ENCODE results near the gene PARP11. TPM values are rescaled to one million over a fixed set of nuclear protein-coding genes. Genes with fewer than 3 reads are reported as not detected.

PARP11 gene
- polyA plus RNA-seq, 4 donors = 1.3 to 7.9 (median 4.3) TPM

DNA sequence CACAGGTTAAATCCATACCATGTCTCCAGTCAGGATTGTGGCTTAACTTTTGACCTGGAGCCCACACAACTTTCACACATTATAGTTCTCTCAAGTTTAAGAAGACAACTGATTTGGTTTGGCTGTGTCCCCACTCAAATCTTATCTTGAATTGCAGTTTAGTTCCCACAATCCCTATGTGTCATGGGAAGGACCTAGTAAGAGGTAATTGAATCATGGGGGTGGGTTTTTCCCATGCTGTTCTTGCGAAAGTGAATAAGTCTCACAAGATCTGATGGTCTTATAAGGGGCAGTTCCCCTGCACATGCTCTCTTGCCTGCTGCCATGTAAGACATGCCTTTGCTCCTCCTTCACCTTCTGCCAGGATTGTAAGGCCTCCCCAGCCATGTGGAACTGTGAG is 38.2 kb upstream of the PARP11 start:
- H3K4me1 ChIP-seq (ENCODE audit: control insufficient read depth in 3 of 3, insufficient read depth in 2 of 3, low read depth in 1 of 3, low read length in 2 of 3) = no peaks in the 10 kb centered on the region
- H3K27ac ChIP-seq (ENCODE audit: low read depth in 1 of 3, low read length in 2 of 3) = no peak overlapping the region
- no peaks in the 10 kb centered on the region for H3K27me3 ChIP-seq (ENCODE audit: control insufficient read depth in 3 of 3, insufficient read depth in 3 of 3, low read length in 3 of 3)
- no peak for DNase-seq
- 91 to 98% (median 93%) methylated on average over 1 of the region's 1 CpG for WGBS, 3 donors
- H3K4me3 ChIP-seq (ENCODE audit: low read depth in 1 of 3, low read length in 3 of 3) = no peak overlapping the region
- peaks cover 0 to 10% of the 10 kb centered on the region in 2 donors for H3K9me3 ChIP-seq (ENCODE audit: control insufficient read depth in 2 of 2, insufficient read depth in 1 of 2, low read depth in 1 of 2, low read length in 1 of 2)
- FAIRE-seq = no peak
- H3K36me3 ChIP-seq (ENCODE audit: control insufficient read depth in 3 of 3, insufficient read depth in 2 of 3, low read depth in 1 of 3, low read length in 3 of 3) = no peaks in the 10 kb centered on the region

DNA sequence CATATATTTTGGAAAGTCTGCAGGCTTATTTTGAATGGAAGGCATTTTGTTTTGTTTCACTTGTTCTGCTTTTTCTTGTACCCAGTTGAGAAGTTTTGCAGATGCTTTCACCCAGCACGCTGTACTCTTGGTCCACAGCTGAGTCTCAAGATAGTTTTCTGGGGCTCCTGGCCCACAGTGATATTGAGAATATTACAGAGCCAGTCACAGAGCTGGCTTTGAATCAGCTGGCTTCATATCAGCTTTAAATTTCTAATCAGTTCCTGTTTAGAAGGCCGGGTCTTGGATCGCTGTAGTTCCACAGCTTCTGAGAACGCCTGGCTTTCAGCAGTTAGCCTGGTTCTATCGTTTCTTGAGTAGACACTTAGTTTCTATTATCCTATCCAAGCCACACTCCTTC is 32.5 kb upstream of the PARP11 start:
- Histone ChIP-seq H3K27me3 (ENCODE audit: control insufficient read depth in 3 of 3, insufficient read depth in 3 of 3, low read length in 3 of 3) (no peaks in the 10 kb centered on the region), H3K27ac (ENCODE audit: low read depth in 1 of 3, low read length in 2 of 3) (no peak overlapping the region), H3K9me3 (ENCODE audit: control insufficient read depth in 2 of 2, insufficient read depth in 1 of 2, low read depth in 1 of 2, low read length in 1 of 2) (no peaks in the 10 kb centered on the region), H3K4me3 (ENCODE audit: low read depth in 1 of 3, low read length in 3 of 3) (no peak overlapping the region), H3K36me3 (ENCODE audit: control insufficient read depth in 3 of 3, insufficient read depth in 2 of 3, low read depth in 1 of 3, low read length in 3 of 3) (no peaks in the 10 kb centered on the region), H3K4me1 (ENCODE audit: control insufficient read depth in 3 of 3, insufficient read depth in 2 of 3, low read depth in 1 of 3, low read length in 2 of 3) (no peaks in the 10 kb centered on the region)
- no peak for DNase-seq
- no peak for FAIRE-seq
- 69 to 81% (median 69%) methylated on average over 5 of the region's 5 CpGs for WGBS, 3 donors

DNA sequence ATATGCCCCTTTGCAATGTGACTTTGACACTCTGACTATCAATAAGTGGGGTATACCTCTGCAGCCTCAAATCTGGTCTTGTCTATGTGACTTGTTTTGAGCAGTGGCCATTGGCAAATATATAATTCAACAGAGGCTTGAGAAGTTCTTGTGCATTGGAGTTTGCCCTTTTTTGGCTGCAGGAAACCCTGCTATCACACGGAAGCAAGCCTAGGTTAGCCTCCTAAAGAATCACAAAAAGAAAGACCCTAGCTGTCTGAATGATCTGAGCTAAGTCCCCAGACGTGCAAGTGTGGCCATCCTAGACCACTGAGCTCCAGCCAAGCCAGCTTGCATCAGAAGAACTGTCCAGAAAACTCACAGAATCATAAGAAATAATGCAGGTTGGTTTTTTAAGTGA is 31.8 kb upstream of the PARP11 start:
- Histone ChIP-seq H3K4me1 (ENCODE audit: control insufficient read depth in 3 of 3, insufficient read depth in 2 of 3, low read depth in 1 of 3, low read length in 2 of 3) (no peaks in the 10 kb centered on the region), H3K9me3 (ENCODE audit: control insufficient read depth in 2 of 2, insufficient read depth in 1 of 2, low read depth in 1 of 2, low read length in 1 of 2) (no peaks in the 10 kb centered on the region), H3K4me3 (ENCODE audit: low read depth in 1 of 3, low read length in 3 of 3) (no peak overlapping the region), H3K36me3 (ENCODE audit: control insufficient read depth in 3 of 3, insufficient read depth in 2 of 3, low read depth in 1 of 3, low read length in 3 of 3) (no peaks in the 10 kb centered on the region), H3K27ac (ENCODE audit: low read depth in 1 of 3, low read length in 2 of 3) (no peak overlapping the region), H3K27me3 (ENCODE audit: control insufficient read depth in 3 of 3, insufficient read depth in 3 of 3, low read length in 3 of 3) (no peaks in the 10 kb centered on the region)
- 45 to 52% (median 47%) methylated on average over 2 of the region's 2 CpGs for WGBS, 3 donors
- FAIRE-seq (no peak), DNase-seq (no peak)

DNA sequence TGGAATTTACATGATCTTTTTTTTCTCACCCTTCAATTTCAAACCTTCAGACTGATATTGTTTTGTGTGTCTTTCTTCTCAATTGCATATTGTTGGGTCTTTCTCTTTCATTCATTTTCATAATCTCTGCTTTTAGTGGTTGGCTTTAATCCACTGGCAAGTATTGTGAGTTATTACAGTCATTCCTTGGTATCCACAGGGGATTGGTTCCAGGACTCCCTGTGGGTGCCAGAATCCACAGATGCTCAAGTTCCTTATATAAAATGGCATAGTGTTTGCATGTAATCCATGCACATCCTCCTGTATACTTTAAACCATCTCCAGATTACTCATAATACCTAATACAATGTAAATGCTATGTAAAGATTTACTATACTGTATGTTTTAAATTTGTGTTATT is 29.7 kb upstream of the PARP11 start:
- FAIRE-seq (no peak), DNase-seq (no peak)
- no peak overlapping the region for H3K4me3 ChIP-seq (ENCODE audit: low read depth in 1 of 3, low read length in 3 of 3)
- no peak overlapping the region for H3K27ac ChIP-seq (ENCODE audit: low read depth in 1 of 3, low read length in 2 of 3)
- H3K4me1 ChIP-seq (ENCODE audit: control insufficient read depth in 3 of 3, insufficient read depth in 2 of 3, low read depth in 1 of 3, low read length in 2 of 3) = no peaks in the 10 kb centered on the region
- H3K9me3 ChIP-seq (ENCODE audit: control insufficient read depth in 2 of 2, insufficient read depth in 1 of 2, low read depth in 1 of 2, low read length in 1 of 2) = no peaks in the 10 kb centered on the region
- no peaks in the 10 kb centered on the region for H3K36me3 ChIP-seq (ENCODE audit: control insufficient read depth in 3 of 3, insufficient read depth in 2 of 3, low read depth in 1 of 3, low read length in 3 of 3)
- no peaks in the 10 kb centered on the region for H3K27me3 ChIP-seq (ENCODE audit: control insufficient read depth in 3 of 3, insufficient read depth in 3 of 3, low read length in 3 of 3)

DNA sequence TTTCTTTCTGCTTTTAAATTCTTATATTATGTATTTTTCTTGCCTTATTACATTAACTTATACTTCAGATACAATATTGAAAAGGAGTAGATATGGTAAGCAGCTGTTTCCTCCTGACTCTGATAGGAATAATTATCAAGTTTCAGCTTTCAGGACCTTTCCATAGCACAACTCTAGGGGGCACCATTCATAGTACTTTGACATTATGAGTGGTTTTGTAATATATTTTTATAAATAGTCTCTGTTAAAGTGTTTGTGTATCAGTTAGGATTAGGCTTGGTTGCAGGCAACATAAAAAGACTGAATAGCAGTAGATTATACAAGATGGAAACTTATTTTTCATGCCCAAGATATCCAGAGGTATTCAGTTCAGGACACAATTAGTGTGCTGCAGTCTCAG is 27.9 kb upstream of the PARP11 start:
- H3K27me3 ChIP-seq (ENCODE audit: control insufficient read depth in 3 of 3, insufficient read depth in 3 of 3, low read length in 3 of 3) = no peaks in the 10 kb centered on the region
- DNase-seq (no peak), FAIRE-seq (no peak)
- H3K4me1 ChIP-seq (ENCODE audit: control insufficient read depth in 3 of 3, insufficient read depth in 2 of 3, low read depth in 1 of 3, low read length in 2 of 3) = peaks cover 0 to 3% (median 0%) of the 10 kb centered on the region in 3 donors
- H3K27ac ChIP-seq (ENCODE audit: low read depth in 1 of 3, low read length in 2 of 3) = no peak overlapping the region
- H3K4me3 ChIP-seq (ENCODE audit: low read depth in 1 of 3, low read length in 3 of 3) = no peak overlapping the region
- H3K36me3 ChIP-seq (ENCODE audit: control insufficient read depth in 3 of 3, insufficient read depth in 2 of 3, low read depth in 1 of 3, low read length in 3 of 3) = no peaks in the 10 kb centered on the region
- H3K9me3 ChIP-seq (ENCODE audit: control insufficient read depth in 2 of 2, insufficient read depth in 1 of 2, low read depth in 1 of 2, low read length in 1 of 2) = no peaks in the 10 kb centered on the region

DNA sequence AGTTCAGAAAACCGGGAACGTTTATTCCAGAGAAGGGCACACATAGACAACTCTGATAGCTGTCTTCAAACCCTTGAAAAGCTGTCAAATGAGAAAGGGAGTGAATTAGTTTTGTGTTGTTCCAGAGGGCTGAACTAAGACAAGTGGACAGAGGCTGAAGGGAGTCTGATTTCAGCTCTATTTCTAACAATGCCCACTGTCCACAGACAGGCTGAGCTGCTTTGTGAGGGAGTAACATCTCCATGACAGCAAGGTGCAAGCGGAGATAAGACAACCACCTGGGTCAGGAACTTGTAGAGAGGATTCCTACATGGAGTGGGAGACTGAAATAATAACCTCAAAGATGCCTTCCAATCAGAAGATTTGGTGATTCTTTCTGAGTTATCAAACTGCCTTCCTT is 25.6 kb upstream of the PARP11 start:
- FAIRE-seq (no peak), DNase-seq (no peak)
- Histone ChIP-seq H3K4me1 (ENCODE audit: control insufficient read depth in 3 of 3, insufficient read depth in 2 of 3, low read depth in 1 of 3, low read length in 2 of 3) (peaks cover 0 to 3% (median 0%) of the 10 kb centered on the region in 3 donors), H3K36me3 (ENCODE audit: control insufficient read depth in 3 of 3, insufficient read depth in 2 of 3, low read depth in 1 of 3, low read length in 3 of 3) (no peaks in the 10 kb centered on the region), H3K27ac (ENCODE audit: low read depth in 1 of 3, low read length in 2 of 3) (no peak overlapping the region), H3K27me3 (ENCODE audit: control insufficient read depth in 3 of 3, insufficient read depth in 3 of 3, low read length in 3 of 3) (no peaks in the 10 kb centered on the region), H3K9me3 (ENCODE audit: control insufficient read depth in 2 of 2, insufficient read depth in 1 of 2, low read depth in 1 of 2, low read length in 1 of 2) (no peaks in the 10 kb centered on the region), H3K4me3 (ENCODE audit: low read depth in 1 of 3, low read length in 3 of 3) (no peak overlapping the region)
- WGBS, 3 donors = 89 to 92% (median 90%) methylated on average over 3 of the region's 3 CpGs

DNA sequence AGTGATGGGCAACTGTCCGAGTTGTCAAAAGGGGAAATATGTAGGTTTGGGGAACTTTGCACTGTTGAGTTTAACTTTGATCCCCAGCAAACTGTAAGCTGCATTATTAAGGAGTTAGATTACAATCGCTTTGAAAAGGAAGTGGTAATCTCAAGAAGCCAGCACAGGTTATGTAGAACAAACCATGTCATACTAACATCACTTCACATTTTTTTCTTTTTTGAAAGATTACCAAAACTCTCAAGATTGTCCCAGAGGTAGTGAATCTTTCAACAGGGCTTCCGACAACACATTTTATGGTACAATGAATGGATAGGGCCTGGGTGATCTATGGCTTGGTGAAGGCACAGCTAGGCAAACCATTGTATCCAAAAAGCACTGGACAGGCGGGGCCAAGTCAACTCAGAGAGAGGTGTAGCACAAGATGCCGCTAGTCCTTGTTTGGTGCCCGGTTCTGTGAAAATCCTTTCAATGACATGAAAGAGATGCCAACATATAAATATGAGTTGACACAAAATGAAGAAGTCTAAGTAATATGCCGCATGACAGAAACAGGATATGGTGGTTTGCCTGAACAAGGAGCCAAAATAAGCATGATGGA is 24.3 kb upstream of the PARP11 start:
- 64 to 70% (median 67%) methylated on average over 7 of the region's 7 CpGs for WGBS, 3 donors
- no peak for FAIRE-seq
- Histone ChIP-seq H3K4me1 (ENCODE audit: control insufficient read depth in 3 of 3, insufficient read depth in 2 of 3, low read depth in 1 of 3, low read length in 2 of 3) (peaks cover 0 to 3% (median 0%) of the 10 kb centered on the region in 3 donors), H3K36me3 (ENCODE audit: control insufficient read depth in 3 of 3, insufficient read depth in 2 of 3, low read depth in 1 of 3, low read length in 3 of 3) (no peaks in the 10 kb centered on the region), H3K4me3 (ENCODE audit: low read depth in 1 of 3, low read length in 3 of 3) (no peak overlapping the region), H3K27me3 (ENCODE audit: control insufficient read depth in 3 of 3, insufficient read depth in 3 of 3, low read length in 3 of 3) (no peaks in the 10 kb centered on the region), H3K9me3 (ENCODE audit: control insufficient read depth in 2 of 2, insufficient read depth in 1 of 2, low read depth in 1 of 2, low read length in 1 of 2) (no peaks in the 10 kb centered on the region), H3K27ac (ENCODE audit: low read depth in 1 of 3, low read length in 2 of 3) (peak overlapping the region in 1 of 3 donors; percentile 94)
- DNase-seq = peak in 1 of 2 donors; percentile 21

DNA sequence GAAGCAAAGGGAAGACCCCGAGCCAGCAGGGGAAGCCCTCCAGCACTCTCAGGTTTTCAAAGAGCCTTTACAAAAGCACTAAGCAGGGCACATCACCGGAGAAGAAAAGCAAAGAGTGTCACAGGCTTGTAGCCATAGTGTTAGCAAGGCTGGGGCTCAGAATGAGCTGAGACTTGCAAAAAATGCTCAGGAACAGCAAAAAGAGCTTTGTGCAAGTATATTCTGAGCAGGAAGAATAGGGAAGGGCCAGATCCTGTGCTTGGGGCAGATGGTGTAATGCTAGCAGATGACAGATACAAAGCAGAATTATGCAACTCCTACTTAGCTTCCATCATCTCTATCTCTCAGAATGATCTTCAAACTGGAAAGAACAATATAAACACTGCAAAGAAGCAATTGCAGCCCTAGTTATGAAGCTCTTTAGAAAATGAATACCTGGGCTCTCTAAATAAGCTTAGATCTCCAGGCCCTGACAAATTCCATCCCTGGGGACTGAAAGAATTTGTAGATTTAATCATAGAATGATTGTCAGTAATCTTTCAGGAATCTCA is 23.7 kb upstream of the PARP11 start:
- H3K27ac ChIP-seq (ENCODE audit: low read depth in 1 of 3, low read length in 2 of 3) = peak overlapping the region in 1 of 3 donors; percentile 65
- peak in 1 of 2 donors; percentile 28 for DNase-seq
- 55 to 70% (median 63%) methylated on average over 2 of the region's 2 CpGs for WGBS, 3 donors
- no peaks in the 10 kb centered on the region for H3K27me3 ChIP-seq (ENCODE audit: control insufficient read depth in 3 of 3, insufficient read depth in 3 of 3, low read length in 3 of 3)
- H3K4me3 ChIP-seq (ENCODE audit: low read depth in 1 of 3, low read length in 3 of 3) = no peak overlapping the region
- peaks cover 0 to 3% (median 0%) of the 10 kb centered on the region in 3 donors for H3K4me1 ChIP-seq (ENCODE audit: control insufficient read depth in 3 of 3, insufficient read depth in 2 of 3, low read depth in 1 of 3, low read length in 2 of 3)
- H3K36me3 ChIP-seq (ENCODE audit: control insufficient read depth in 3 of 3, insufficient read depth in 2 of 3, low read depth in 1 of 3, low read length in 3 of 3) = no peaks in the 10 kb centered on the region
- H3K9me3 ChIP-seq (ENCODE audit: control insufficient read depth in 2 of 2, insufficient read depth in 1 of 2, low read depth in 1 of 2, low read length in 1 of 2) = no peaks in the 10 kb centered on the region
- no peak for FAIRE-seq

DNA sequence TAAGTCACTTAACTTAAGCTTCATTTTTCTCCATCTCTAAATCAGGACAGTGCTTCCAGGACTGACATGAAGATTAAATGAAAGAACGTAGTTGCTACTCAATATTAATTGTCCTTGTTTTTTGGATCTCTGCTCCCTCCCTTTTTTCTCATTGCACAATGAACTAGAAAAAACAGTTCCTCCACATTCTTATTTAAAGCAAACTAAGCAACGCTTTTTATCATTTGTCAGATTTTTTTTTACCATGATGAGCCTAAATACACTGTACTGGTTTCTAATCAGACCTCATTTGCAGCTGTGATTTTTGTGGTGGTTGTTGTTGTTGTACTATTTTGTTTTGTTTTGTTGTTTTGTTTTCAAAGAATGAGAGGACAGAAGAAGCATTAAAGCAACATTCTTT is 23.2 kb upstream of the PARP11 start:
- H3K27ac ChIP-seq (ENCODE audit: low read depth in 1 of 3, low read length in 2 of 3) = no peak overlapping the region
- H3K4me1 ChIP-seq (ENCODE audit: control insufficient read depth in 3 of 3, insufficient read depth in 2 of 3, low read depth in 1 of 3, low read length in 2 of 3) = peaks cover 0 to 3% (median 3%) of the 10 kb centered on the region in 3 donors
- H3K4me3 ChIP-seq (ENCODE audit: low read depth in 1 of 3, low read length in 3 of 3) = no peak overlapping the region
- no peaks in the 10 kb centered on the region for H3K27me3 ChIP-seq (ENCODE audit: control insufficient read depth in 3 of 3, insufficient read depth in 3 of 3, low read length in 3 of 3)
- FAIRE-seq = no peak
- H3K9me3 ChIP-seq (ENCODE audit: control insufficient read depth in 2 of 2, insufficient read depth in 1 of 2, low read depth in 1 of 2, low read length in 1 of 2) = no peaks in the 10 kb centered on the region
- 59 to 82% (median 75%) methylated on average over 2 of the region's 2 CpGs for WGBS, 3 donors
- no peak for DNase-seq
- no peaks in the 10 kb centered on the region for H3K36me3 ChIP-seq (ENCODE audit: control insufficient read depth in 3 of 3, insufficient read depth in 2 of 3, low read depth in 1 of 3, low read length in 3 of 3)
